GM12878 (cell line): ENCODE data around the gene RASGRP3. TPM values are rescaled to one million over a fixed set of nuclear protein-coding genes. Genes with fewer than 3 reads are reported as not detected.

Experiments used
- CBFB ChIP-seq: IDR thresholded peaks from 2 replicates; pipeline ENCODE4 v1.6.1; 2016; ENCODE audit warnings: antibody characterized with exemption, low read depth
- EZH2 ChIP-seq: IDR thresholded peaks from 2 replicates; pipeline ENCODE4 v1.6.1; 2012; ENCODE audit warnings: low read depth, mild to moderate bottlenecking, control low read depth, inconsistent platforms, low read length, borderline replicate concordance; ENCODE audit not compliant: control insufficient read depth
- MTA2 ChIP-seq: fragments of 450-650 bp; IDR thresholded peaks from 2 replicates; pipeline ENCODE4 v1.6.1; 2016; ENCODE audit warnings: low read depth, mild to moderate bottlenecking, moderate library complexity
- NR2C2 ChIP-seq: IDR thresholded peaks from 2 replicates; pipeline ENCODE4 v1.6.1; 2011; ENCODE audit warnings: borderline replicate concordance, low read depth; ENCODE audit not compliant: control insufficient read depth, insufficient read length
- POU2F2 ChIP-seq: IDR thresholded peaks from 3 replicates; pipeline ENCODE4 v1.6.1; 2011; ENCODE audit warnings: low read depth, mild to moderate bottlenecking, low read length, borderline replicate concordance
- PRDM15 ChIP-seq: fragments of 450-650 bp; formaldehyde crosslinking; IDR thresholded peaks from 2 replicates; pipeline ENCODE4 v1.4.0; 2020; ENCODE audit warnings: mild to moderate bottlenecking, moderate library complexity
- SMARCA5 ChIP-seq: fragments of 450-650 bp; IDR thresholded peaks from 2 replicates; pipeline ENCODE4 v1.6.1; 2017; ENCODE audit warnings: mild to moderate bottlenecking
- ZNF207 ChIP-seq: fragments of 450-650 bp; IDR thresholded peaks from 2 replicates; pipeline ENCODE4 v1.6.1; 2014; ENCODE audit warnings: antibody characterized with exemption, mild to moderate bottlenecking, borderline replicate concordance
- polyA plus RNA-seq, 11 experiments: library from polyadenylated mRNA; depleted of rRNA in 4 of 11; unstranded in 6 of 11; stranded (reverse) in 5 of 11; fragments of >200 nt; fragmentation: Nextera tagmentation in 4 of 11; fragmentation: Illumina TruSeq in 1 of 11; extraction: Ambion mirVana in 4 of 11; extraction: Trizol in 1 of 11; gene quantifications; 1 replicate in 1 of 11; 2 replicates in 10 of 11; pipeline versions ENCODE4 v1.2.1 to v1.2.3, GENCODE V29; 2011 to 2016; ENCODE audit warnings: inconsistent platforms in 2 of 11, missing spikeins in 2 of 11, low read depth in 1 of 11
- total RNA-seq, 4 experiments: library from RNA; depleted of rRNA in 3 of 4; stranded (reverse); fragments of >200 nt in 3 of 4; fragmentation: Illumina TruSeq in 1 of 4; extraction: Trizol in 1 of 4; gene quantifications; 2 replicates each; pipeline versions ENCODE4 v1.2.1 to v1.2.3, GENCODE V29; 2013 to 2021

RASGRP3 gene
- total and polyA plus RNA-seq, 10 of the 15 experiments (the other 5 are each of a cell fraction or from before 2014, with no cell fraction given): 31.6 to 106 (median 64.7) TPM

GRCh38 chr2:33494877-33495641 lies 18.6 kb downstream of the RASGRP3 start (continued):
- TF ChIP-seq PRDM15: no peak
- no peak for TF ChIP-seq POU2F2
- TF ChIP-seq ZNF207: no peak
- 0 out of 2 replicates have a peak, but pooled peaks have one; percentile 2 for TF ChIP-seq CBFB
- TF ChIP-seq NR2C2: no peak
- no peak for TF ChIP-seq MTA2
- TF ChIP-seq SMARCA5: no peak
- TF ChIP-seq EZH2: no peak
